ENCODE data around the gene HP. TPM values are rescaled to one million over a fixed set of nuclear protein-coding genes. Genes with fewer than 3 reads are reported as not detected.

HP gene
- total and polyA plus RNA-seq, 2 of the 13 experiments (the other 11 are each of a cell fraction or from before 2014, with no cell fraction given), result 387 to 524 TPM

DNA sequence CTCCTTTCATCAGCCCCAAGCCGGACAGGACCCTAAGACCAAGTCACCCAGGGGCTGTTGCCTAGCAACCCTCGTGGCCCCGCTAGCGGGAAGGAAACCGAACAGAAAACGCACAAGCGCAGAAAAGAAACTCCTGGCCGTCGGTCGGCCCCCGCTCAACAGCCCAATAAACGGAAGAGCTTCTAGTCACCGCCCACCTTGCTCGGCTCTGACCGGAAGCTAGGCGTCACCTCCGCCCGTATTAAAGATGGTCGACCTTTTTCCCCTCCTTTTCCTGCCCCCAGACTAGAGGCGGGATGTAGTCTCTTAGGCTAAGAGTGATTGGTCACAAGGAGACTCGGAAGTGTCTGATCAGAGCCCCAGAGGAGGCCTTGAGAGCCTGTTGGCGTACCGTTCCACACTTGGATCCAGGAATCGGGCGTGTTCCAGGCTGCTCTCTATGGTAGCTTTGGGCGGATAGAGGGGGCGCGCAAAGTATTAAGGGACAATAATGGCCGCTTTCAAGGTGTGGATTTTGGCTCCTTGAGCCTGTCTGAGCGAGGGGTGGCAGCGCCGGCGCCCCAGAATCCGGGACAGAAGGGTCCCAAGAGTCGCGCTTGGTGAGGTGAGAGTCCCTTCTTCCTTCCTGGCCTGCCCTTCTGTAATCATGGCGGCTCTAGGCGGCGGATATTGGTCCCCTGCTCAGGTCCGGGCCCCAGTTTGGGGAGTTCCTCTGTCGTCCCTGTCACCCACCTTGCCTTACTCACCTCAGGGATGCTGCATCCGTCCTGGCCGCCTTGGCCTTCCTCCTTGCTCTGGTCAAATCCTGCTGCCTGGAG is 39.4 kb downstream of the HP start, which contains the start of the genes DHX38 and TXNL4B (continued):
- TF ChIP-seq FOXP4 (CRISPR knock-in tag; IDR thresholded peaks at IDR 0.05) (peak; percentile 26), ZNF768 (CRISPR knock-in tag; IDR thresholded peaks at IDR 0.05) (peak; percentile 49), NFKBIZ (CRISPR knock-in tag; IDR thresholded peaks at IDR 0.05) (0 out of 2 replicates have a peak, but pooled peaks have one; percentile 16), MIXL1 (CRISPR knock-in tag; IDR thresholded peaks at IDR 0.05) (peak; percentile 60; the same call in 1 of the 2 replicates), ZNF556 (CRISPR knock-in tag; IDR thresholded peaks at IDR 0.05; ENCODE audit: borderline replicate concordance) (no peak; the same call in 1 of the 2 replicates), ZBTB26 (CRISPR knock-in tag; IDR thresholded peaks at IDR 0.05; ENCODE audit: borderline replicate concordance) (0 out of 2 replicates have a peak, but pooled peaks have one; percentile 13), GLI4 (CRISPR knock-in tag; IDR thresholded peaks at IDR 0.05; ENCODE audit: borderline replicate concordance) (peak; percentile 91; the same call in 1 of the 2 replicates), ZNF451 (CRISPR knock-in tag; IDR thresholded peaks at IDR 0.05) (no peak), ATF7 (IDR thresholded peaks at IDR 0.05) (no peak), ATF7 (CRISPR knock-in tag; IDR thresholded peaks at IDR 0.05) (no peak), ZBTB43 (CRISPR knock-in tag; conservative IDR thresholded peaks at IDR 0.05) (peak; percentile 26), POLR2AphosphoS2 (IDR thresholded peaks at IDR 0.05; ENCODE audit: low read depth, low read length) (peak; percentile 68; the same call in 1 of the 2 replicates), ZNF652 (CRISPR knock-in tag; IDR thresholded peaks at IDR 0.05; ENCODE audit: borderline replicate concordance, low read depth) (peak; percentile 10; the same call in 1 of the 2 replicates), HOXA5 (CRISPR knock-in tag; IDR thresholded peaks at IDR 0.05) (0 out of 2 replicates have a peak, but pooled peaks have one; percentile 80), SIX4 (CRISPR knock-in tag; IDR thresholded peaks at IDR 0.05) (peak; percentile 35; the same call in 1 of the 2 replicates), TARDBP (CRISPR knock-in tag; IDR thresholded peaks at IDR 0.05) (peak; percentile 89), ZBTB7A (CRISPR knock-in tag; IDR thresholded peaks at IDR 0.05) (0 out of 2 replicates have a peak, but pooled peaks have one; percentile 18), KLF9 (CRISPR knock-in tag; IDR thresholded peaks at IDR 0.05; ENCODE audit: low read depth) (0 out of 2 replicates have a peak, but pooled peaks have one; percentile 19)

All from HepG2 (cell line).